Activated CD4-positive, alpha-beta T cell treated with anti-CD3 and anti-CD28 coated beads, Interleukin-2, amount 50 U/mL, for 16 hours (primary cell): ENCODE data around the gene OPN5.
A peak's percentile ranks its signal among the peaks of the same experiment; 100 is the strongest.
"Not testable (repeated sequence)": the region's sequence is repeated elsewhere in the genome, so short reads cannot be mapped to it uniquely, and the experiment has no call there.

Experiments
- DNase-seq: peaks from one replicate; pipeline ENCODE4 v3.0.0-alpha.2; 2020

OPN5 gene

GRCh38 chr6:47781732-47782131, at the start of gene OPN5:
OPN5 (plus strand) TSS chr6:47782032; CDS start chr6:47782067, 35 bp downstream.
- no peak for DNase-seq

- no peak for DNase-seq
These were observed 47.8 kb upstream of the OPN5 start for GRCh38 chr6:47733879-47734558.

- DNase-seq, result no peak
These were observed 46.9 kb upstream of the OPN5 start for GRCh38 chr6:47734831-47735481.

- DNase-seq, result no peak
These were observed 45.6 kb upstream of the OPN5 start for GRCh38 chr6:47736083-47736700.

DNA sequence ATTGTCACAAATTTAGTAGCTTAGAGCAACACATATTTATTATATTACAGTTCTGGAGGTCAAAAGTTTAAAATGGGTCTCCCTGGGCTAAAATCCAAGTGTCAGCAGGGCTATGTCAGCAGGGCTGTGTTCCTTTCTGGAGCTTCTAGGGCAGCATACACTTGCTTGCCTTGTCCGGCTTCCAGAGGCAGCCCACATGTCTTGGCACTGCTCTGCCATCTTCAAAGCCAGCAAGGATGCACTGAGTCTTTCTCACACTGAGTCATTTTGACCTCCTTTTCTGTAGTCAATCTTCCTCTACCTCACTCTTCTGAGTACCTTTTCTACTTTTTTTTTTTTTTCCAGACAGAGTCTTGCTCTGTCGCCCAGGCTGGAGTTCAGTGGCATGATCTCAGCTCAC, 44.4 kb upstream of the OPN5 start:
- no peak for DNase-seq

DNA sequence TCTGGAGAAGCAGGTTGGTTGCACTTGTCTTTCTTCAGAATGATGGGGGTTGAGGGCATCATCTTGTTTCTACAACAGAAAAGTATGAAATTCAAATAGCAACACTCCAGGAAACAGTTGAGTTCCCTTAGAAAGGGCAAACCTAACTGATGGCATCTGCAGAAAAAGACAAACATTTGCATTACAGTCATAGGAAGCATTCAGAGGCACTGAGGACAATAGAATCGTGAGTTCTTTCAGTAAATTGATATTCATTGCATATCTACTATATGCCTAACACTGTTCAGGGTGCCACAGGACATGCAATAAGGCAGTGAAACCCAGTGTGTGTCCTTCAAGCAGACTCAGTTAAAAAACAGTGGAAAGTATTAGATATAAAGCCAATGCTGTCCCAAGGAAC, 41.1 kb upstream of the OPN5 start:
- no peak for DNase-seq

DNA sequence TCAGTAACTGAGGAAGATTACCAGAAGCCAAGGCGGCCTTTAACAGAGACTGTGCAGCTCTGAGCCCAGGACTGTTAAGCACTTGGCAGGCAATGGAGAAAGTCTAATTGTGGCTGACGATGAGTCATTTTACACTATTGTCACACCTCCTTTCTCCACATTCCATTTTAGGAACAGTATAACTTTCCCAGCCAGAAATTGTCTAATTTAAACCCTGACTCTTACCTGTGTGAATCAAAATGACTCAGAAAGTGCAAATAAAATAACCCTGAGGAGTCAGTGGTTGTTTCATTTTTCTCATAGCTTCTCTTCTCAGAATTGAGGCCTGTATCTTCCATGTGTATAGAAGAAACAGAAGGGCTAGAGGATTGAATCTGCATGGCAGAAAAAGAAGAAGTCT, 40.0 kb upstream of the OPN5 start:
- DNase-seq, result peak; percentile 60

GRCh38 chr6:47743744-47744143, 38.1 kb upstream of the OPN5 start:
- DNase-seq, result no peak

GRCh38 chr6:47745269-47745668, 36.6 kb upstream of the OPN5 start:
- DNase-seq, result not testable (repeated sequence)

DNA sequence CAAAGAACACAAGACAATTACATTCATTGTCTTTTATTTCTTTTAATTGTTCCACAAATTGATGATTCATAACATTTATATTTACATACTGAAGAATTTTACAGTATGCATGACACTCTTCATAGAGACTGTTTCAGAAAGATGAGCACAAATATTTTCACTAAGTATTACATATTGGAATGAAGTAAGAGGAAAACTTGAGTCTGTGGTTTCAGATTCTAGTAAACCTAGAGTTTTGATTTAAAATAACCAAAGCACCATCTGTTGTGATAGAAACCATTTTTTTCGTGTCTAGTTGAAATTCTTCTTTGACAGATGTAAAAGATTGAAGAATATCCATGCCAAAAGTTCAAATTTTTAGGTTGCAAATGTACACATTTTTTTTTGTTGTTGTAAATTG, 32.1 kb upstream of the OPN5 start:
- DNase-seq, result no peak

DNA sequence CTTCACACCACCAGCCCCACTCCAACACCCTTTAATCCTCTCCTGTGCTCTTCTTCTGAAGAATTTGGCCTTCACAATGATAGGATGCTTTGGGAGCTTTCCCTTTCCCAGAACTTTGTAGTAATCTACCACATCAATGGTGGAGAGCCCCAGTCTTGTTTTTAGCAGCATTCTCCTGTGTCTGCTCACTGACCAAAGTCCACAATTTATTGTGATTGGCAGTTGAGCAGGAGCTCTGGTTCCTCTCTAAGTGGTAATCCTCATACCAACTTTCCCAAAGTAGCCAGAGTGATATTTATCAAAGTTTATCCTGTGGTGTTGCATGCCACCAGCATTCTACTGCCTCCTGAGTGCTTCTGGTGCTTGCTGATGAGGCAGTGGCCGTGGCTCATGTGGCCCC, 29.0 kb upstream of the OPN5 start:
- DNase-seq, result no peak

GRCh38 chr6:47759364-47759763, 22.5 kb upstream of the OPN5 start:
- DNase-seq, result no peak

GRCh38 chr6:47762502-47762901, 19.3 kb upstream of the OPN5 start:
- DNase-seq, result no peak

GRCh38 chr6:47766445-47766844, 15.4 kb upstream of the OPN5 start:
- DNase-seq, result no peak

DNA sequence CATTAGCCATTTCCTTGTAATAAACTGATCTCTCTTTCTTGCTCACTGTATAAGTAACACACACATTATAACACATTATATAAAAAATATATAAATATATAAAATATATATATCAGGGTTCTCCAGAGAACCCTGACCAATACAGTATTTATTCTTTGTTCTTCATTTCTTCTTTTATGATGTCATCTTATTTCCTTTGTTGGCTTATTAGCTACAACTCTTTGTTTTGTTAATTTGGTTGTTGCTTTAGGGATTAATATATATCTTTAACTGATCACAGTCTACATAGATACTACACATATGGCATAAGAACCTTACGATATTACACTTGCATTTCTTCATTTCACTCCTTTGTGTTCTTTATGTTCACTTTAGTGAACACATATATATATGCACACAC, 14.7 kb upstream of the OPN5 start:
- DNase-seq, result no peak

DNA sequence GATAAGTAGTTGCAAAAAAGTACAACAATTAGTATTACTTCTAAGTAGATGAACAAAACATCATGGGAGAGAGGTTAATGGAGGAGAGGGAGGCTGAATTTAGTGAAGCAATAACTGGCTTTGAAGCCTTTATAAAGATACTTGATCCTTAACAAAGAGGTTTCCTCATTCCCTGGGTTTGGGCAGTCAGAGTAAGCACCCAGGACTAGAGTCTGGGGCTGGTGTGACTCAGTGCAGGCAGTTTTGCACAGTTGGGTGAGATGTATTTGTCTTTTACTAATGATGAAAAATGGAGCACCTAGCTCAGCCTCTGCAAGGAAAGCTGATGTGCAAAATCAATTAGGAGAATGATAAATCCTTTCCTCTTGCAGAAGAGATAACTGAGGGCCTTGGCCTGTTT, 11.8 kb upstream of the OPN5 start:
- no peak for DNase-seq

DNA sequence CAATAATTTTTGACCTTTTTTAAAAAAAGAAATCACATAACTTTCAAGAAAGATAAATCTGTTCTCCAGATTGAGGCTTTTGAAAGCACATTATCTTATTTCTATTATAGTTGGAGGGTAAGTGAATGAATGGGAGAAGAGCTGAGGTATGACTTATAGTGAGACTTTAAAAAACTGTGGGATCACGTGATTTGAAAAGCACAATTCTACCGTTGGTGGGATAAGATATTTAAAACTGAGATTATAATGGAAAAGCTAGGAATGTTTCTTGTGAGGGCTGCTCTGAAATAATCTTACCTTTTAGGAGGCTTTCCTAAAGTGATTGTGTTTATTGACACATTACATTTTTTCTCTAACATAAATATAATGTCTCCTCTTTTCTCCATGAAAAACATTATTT, 9.5 kb upstream of the OPN5 start:
- DNase-seq, result no peak

DNA sequence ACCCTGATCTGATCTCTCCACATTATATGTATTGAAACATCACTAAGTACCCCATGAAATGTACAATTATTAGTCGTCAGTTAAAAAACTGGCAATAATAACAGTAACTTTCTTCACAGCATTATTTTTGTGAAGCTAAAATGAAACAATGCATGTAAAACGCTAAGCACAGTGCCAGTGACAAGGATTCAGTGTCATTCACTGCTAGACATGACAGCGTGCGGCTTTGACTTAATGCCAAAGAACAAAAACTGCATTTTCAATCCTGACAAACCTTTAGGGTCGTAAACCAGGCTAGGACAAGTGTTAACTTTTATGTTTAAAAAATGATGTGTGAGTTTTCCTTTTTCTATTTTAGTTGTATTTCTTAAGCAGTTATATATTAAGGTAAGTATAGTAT, 8.8 kb upstream of the OPN5 start:
- no peak for DNase-seq

- DNase-seq, result peak; percentile 53
These were observed 1.1 kb upstream of the OPN5 start for GRCh38 chr6:47780510-47781356.

GRCh38 chr6:47785182-47785581, 3.4 kb downstream of the OPN5 start:
- DNase-seq, result no peak

- DNase-seq, result peak; percentile 50
These were observed 6.0 kb downstream of the OPN5 start for GRCh38 chr6:47787620-47788497.

DNA sequence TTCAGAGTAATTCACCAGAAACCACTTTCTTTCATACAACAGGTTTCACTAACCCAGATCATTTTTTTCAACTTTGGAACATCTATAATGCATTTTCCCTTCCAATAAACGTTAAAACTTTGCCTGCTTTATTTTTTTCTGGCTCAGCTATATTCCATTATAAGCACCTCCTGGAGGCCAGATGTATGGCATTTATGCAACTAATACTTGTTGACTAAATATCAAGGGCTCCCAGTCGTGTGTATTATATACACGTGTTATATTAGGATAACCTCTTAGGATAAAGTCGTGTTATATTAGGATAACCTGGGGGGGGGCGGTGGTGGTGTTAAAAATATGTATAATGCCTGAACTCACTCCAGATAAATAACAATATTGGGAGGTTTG, 6.7 kb downstream of the OPN5 start:
- no peak for DNase-seq

DNA sequence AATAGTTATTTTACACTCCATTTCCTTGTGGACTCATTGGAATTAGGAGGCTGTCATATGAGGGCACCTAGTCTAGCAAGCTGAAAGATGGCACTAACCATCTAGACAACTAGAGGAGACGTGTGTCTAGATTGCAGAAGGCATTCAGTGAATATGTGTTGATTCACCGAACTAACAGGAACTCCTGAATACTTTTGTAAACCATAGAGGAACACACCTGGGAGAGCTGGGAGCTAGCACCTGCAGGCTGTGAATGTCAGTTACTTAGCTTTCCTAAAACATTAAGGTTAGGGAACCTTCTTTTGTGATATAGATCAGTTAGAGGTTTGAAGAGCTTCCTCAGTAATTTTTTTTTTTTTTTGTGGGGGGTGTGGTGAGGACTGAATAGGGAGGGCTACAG, 7.7 kb downstream of the OPN5 start:
- DNase-seq, result no peak
